BE2C (cell line): ENCODE results near the gene PLPP7.

Source experiments
- DNase-seq: peaks from one replicate; pipeline ENCODE4 v3.0.0-alpha.2; 2020
- H3K27me3 ChIP-seq: fragments of 250-450 bp; sonication (Bioruptor Pico); 2 replicates; pipeline ENCODE4 v1.5.1; 2020; ENCODE audit warnings: mild to moderate bottlenecking
- H3K36me3 ChIP-seq: fragments of 250-450 bp; sonication (Bioruptor Pico); 2 replicates; pipeline ENCODE4 v1.5.1; 2020; ENCODE audit warnings: mild to moderate bottlenecking
- H3K4me1 ChIP-seq: fragments of 250-450 bp; sonication (Bioruptor Pico); 2 replicates; pipeline ENCODE4 v1.5.1; 2020
- H3K4me3 ChIP-seq: 2 replicates; pipeline ENCODE4 v1.5.1; 2011; ENCODE audit warnings: low read depth, low read length
- H3K9me3 ChIP-seq: fragments of 250-450 bp; sonication (Bioruptor Pico); 2 replicates; pipeline ENCODE4 v1.5.1; 2020
- CTCF ChIP-seq: IDR thresholded peaks from 2 replicates; pipeline ENCODE4 v1.5.1; 2012; ENCODE audit warnings: mild to moderate bottlenecking, low read depth, low read length

Gene PLPP7

GRCh38 chr9:131284856-131285255 is 4.7 kb upstream of the PLPP7 start:
- no peak for DNase-seq
- Histone ChIP-seq H3K4me1 (peaks cover 6% of the 10 kb centered on the region), H3K9me3 (no peaks in the 10 kb centered on the region), H3K27me3 (peaks cover 5% of the 10 kb centered on the region), H3K36me3 (no peaks in the 10 kb centered on the region), H3K4me3 (no peak overlapping the region)
- TF ChIP-seq CTCF: no peak

DNA sequence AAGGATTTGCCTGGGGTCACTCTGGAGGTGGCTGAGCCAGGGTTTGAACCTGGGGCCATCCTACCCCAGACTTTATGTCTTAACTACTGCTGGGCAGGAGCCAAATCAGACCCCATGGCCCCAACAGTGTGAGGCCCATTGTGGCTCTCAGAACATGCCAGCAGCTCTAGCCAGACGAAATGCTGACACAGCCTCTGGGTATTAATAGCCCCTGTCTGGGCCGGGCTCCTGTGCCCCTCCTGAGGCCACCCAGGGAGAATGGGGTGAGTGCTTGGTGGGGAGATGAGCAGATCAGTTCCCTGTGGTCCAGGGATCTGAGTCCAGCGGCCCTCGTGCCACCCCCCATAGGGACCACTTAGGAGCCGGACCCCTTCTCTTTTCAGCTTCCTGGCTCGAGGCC is 2.2 kb upstream of the PLPP7 start:
- no peak for TF ChIP-seq CTCF
- peaks cover 1% of the 10 kb centered on the region; the same call in 1 of the 2 replicates for H3K27me3 ChIP-seq
- H3K4me3 ChIP-seq: no peak overlapping the region
- peaks cover 6% of the 10 kb centered on the region for H3K4me1 ChIP-seq
- H3K36me3 ChIP-seq: no peaks in the 10 kb centered on the region
- no peak for DNase-seq
- no peaks in the 10 kb centered on the region for H3K9me3 ChIP-seq

DNA sequence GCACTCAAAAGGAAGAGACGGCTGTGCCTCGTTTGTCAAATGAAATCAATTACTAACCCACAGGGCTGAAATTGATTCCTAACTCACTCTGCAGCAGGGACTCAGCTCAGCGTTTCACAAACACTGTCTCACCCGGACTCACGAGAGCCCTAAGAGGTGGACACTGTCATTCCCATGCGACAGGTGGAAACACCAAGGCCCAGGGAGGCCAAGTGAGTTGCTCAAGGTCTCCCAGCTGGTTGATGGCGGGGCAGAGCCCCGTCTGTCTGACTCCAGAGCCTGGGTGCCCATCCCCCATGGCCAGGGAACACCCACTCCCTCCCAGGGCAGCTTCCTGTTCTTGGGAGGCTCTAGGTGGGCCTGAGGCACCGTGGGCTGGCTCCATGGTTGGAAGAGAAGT is 1.3 kb upstream of the PLPP7 start:
- Histone ChIP-seq H3K4me3 (no peak overlapping the region), H3K4me1 (peaks cover 6% of the 10 kb centered on the region), H3K9me3 (no peaks in the 10 kb centered on the region), H3K27me3 (no peaks in the 10 kb centered on the region; the same call in 1 of the 2 replicates), H3K36me3 (no peaks in the 10 kb centered on the region)
- DNase-seq: no peak
- no peak for TF ChIP-seq CTCF

DNA sequence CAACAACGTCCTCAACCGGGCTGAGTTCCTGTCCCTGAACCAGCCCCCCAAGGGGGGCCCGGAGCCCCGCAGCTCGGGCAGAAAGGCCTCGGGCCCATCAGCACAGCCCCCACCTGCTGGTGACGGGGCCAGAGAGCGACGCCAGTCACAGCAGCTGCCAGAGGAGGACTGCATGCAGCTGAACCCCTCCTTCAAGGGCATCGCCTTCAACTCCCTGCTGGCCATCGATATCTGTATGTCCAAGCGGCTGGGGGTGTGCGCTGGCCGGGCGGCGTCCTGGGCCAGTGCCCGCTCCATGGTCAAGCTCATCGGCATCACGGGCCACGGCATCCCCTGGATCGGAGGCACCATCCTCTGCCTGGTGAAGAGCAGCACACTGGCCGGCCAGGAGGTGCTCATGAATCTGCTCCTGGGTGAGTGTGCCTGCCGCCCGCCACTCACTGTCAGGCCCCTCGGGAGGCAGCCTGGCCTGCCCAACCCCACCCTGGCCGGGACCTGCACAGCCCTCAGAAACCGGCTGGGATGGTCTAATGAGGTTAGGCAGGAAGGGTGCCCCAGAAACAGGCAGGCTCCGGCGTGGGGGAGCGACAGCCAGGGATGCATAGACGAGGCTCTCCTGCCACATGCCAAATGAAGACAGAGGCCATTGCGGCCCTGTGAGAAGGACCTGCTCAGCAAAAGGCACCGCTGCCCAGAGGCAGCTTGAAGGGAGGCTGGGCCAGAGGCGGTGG is 678 bp downstream of the PLPP7 start:
- Histone ChIP-seq H3K4me1 (peaks cover 6% of the 10 kb centered on the region), H3K4me3 (peak overlapping the region; percentile 81), H3K27me3 (no peaks in the 10 kb centered on the region), H3K9me3 (no peaks in the 10 kb centered on the region), H3K36me3 (0 out of 2 replicates have a peak, but pooled peaks cover 4% of the 10 kb centered on the region)
- peak; percentile 49 for DNase-seq
- TF ChIP-seq CTCF: no peak

GRCh38 chr9:131290767-131291370 is 1.3 kb downstream of the PLPP7 start:
- DNase-seq: no peak
- Histone ChIP-seq H3K9me3 (no peaks in the 10 kb centered on the region), H3K36me3 (0 out of 2 replicates have a peak, but pooled peaks cover 4% of the 10 kb centered on the region), H3K27me3 (no peaks in the 10 kb centered on the region), H3K4me3 (peak overlapping the region; percentile 81), H3K4me1 (peaks cover 6% of the 10 kb centered on the region)
- no peak for TF ChIP-seq CTCF

GRCh38 chr9:131291795-131292315 is 2.3 kb downstream of the PLPP7 start:
- Histone ChIP-seq H3K27me3 (no peaks in the 10 kb centered on the region), H3K9me3 (no peaks in the 10 kb centered on the region), H3K36me3 (0 out of 2 replicates have a peak, but pooled peaks cover 4% of the 10 kb centered on the region), H3K4me3 (no peak overlapping the region), H3K4me1 (peaks cover 6% of the 10 kb centered on the region)
- no peak for TF ChIP-seq CTCF
- DNase-seq: no peak
